Body of pancreas (tissue), 4 donors: Measurements from ENCODE around the gene SLAMF9. TPM values are rescaled to one million over a fixed set of nuclear protein-coding genes. Genes with fewer than 3 reads are reported as not detected.

Experiments
- ATAC-seq: fragments of 150-250 bp; one replicate; pipeline ENCODE4 v1.9.1; 2016
- DNase-seq, 4 donors: peaks; one replicate each; pipeline ENCODE4 v3.0.0-alpha.2; 2019
- H3K27ac ChIP-seq, 4 donors: fragments of 200-600 bp; sonication (generic); 1 replicate in 3 of 4; 2 replicates in 1 of 4; pipeline versions ENCODE4 v1.5.1 to v1.6.1; 2016 to 2019; ENCODE audit warnings: mild to moderate bottlenecking in 1 of 4, mixed read lengths in 1 of 4, moderate library complexity in 1 of 4
- H3K27me3 ChIP-seq, 2 donors: fragments of 200-600 bp; sonication (generic); one replicate each; pipeline ENCODE4 v1.6.0; 2016; ENCODE audit warnings: mild to moderate bottlenecking in 1 of 2
- H3K36me3 ChIP-seq, 2 donors: fragments of 200-600 bp; sonication (generic); replicated peaks in 1 of 2; 2 replicates each; pipeline ENCODE4 v1.5.1; 2016; ENCODE audit warnings: low read depth in 2 of 2; ENCODE audit not compliant: insufficient read depth in 1 of 2
- H3K4me1 ChIP-seq: fragments of 200-600 bp; sonication (generic); one replicate; pipeline ENCODE4 v1.6.0; 2016
- H3K4me3 ChIP-seq, 2 donors: fragments of 200-600 bp; sonication (generic); 1 replicate in 1 of 2; 2 replicates in 1 of 2; pipeline ENCODE4 v1.5.1; 2016 to 2019
- H3K9me3 ChIP-seq, 3 donors: fragments of 200-600 bp; sonication (generic); 1 replicate in 2 of 3; 2 replicates in 1 of 3; pipeline ENCODE4 v1.5.1; 2016
- POLR2A ChIP-seq, 3 donors: fragments of 450-650 bp; IDR thresholded peaks; one replicate each; pipeline ENCODE4 v1.6.1; 2016; ENCODE audit warnings: antibody characterized with exemption in 3 of 3, mild to moderate bottlenecking in 2 of 3
- WGBS, 2 donors: methylation state at CpG; one replicate each; pipeline ENCODE4 v1.1.5; 2017; 5-methylcytosine and 5-hydroxymethylcytosine counted together
- intact Hi-C: fragments of 100-400 bp; cut with DNase I; formaldehyde crosslinking; loops from one replicate; pipeline ENCODE4 v1.15.1; 2023
- total RNA-seq, 2 donors: library from RNA; depleted of rRNA; stranded (reverse); fragments of >200 nt; gene quantifications; one replicate each; pipeline ENCODE4 v1.1.0, GENCODE V29; 2016
- TF ChIP-seq, protein P1 (sequence below), 7 experiments: fragments of 450-650 bp in 4 of 7; fragments of 200-600 bp in 3 of 7; sonication (generic) in 3 of 7; IDR thresholded peaks; one replicate each; pipeline ENCODE4 v1.5.1; 2016 to 2019; ENCODE audit warnings: antibody characterized with exemption in 7 of 7

Gene SLAMF9
- total RNA-seq, 2 donors from 2014 or later, result not detected

- H3K27me3 ChIP-seq, result no peaks in the 10 kb centered on the region
- H3K4me3 ChIP-seq, result no peak overlapping the region
- no peaks in the 10 kb centered on the region for H3K36me3 ChIP-seq
- H3K4me1 ChIP-seq, result peaks cover 21% of the 10 kb centered on the region
- H3K9me3 ChIP-seq, result no peaks in the 10 kb centered on the region
- WGBS, 2 donors, result 69 to 76% methylated on average over 11 to 15 of the region's 15 CpGs
- ATAC-seq (no peak), DNase-seq (peak in 1 of 4 donors; percentile 2)
- no peak overlapping the region for H3K27ac ChIP-seq
- TF ChIP-seq POLR2A (IDR thresholded peaks at IDR 0.05), result no peak
- TF ChIP-seq, protein P1, sequence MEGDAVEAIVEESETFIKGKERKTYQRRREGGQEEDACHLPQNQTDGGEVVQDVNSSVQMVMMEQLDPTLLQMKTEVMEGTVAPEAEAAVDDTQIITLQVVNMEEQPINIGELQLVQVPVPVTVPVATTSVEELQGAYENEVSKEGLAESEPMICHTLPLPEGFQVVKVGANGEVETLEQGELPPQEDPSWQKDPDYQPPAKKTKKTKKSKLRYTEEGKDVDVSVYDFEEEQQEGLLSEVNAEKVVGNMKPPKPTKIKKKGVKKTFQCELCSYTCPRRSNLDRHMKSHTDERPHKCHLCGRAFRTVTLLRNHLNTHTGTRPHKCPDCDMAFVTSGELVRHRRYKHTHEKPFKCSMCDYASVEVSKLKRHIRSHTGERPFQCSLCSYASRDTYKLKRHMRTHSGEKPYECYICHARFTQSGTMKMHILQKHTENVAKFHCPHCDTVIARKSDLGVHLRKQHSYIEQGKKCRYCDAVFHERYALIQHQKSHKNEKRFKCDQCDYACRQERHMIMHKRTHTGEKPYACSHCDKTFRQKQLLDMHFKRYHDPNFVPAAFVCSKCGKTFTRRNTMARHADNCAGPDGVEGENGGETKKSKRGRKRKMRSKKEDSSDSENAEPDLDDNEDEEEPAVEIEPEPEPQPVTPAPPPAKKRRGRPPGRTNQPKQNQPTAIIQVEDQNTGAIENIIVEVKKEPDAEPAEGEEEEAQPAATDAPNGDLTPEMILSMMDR (IDR thresholded peaks at IDR 0.05), result no peak
- intact Hi-C loops, result loop anchor here (5.0 kb wide), 1 partner anchor 145 kb away; no protein-coding TSS in a partner anchor
Measured at GRCh38 chr1:159941591-159942560, 12.2 kb downstream of the SLAMF9 start.

- ATAC-seq (no peak), DNase-seq (no peak)
- no peak overlapping the region for H3K27ac ChIP-seq
- TF ChIP-seq POLR2A (IDR thresholded peaks at IDR 0.05), result no peak
- TF ChIP-seq, protein P1 (IDR thresholded peaks at IDR 0.05), result no peak
- H3K27me3 ChIP-seq, result no peaks in the 10 kb centered on the region
- no peaks in the 10 kb centered on the region for H3K36me3 ChIP-seq
- H3K9me3 ChIP-seq, result no peaks in the 10 kb centered on the region
- whole genome bisulfite sequencing, 2 donors, result 74 to 86% methylated on average over 5 of the region's 5 CpGs
- intact Hi-C loops, result loop anchor here (5.0 kb wide), 1 partner anchor 146 kb away; no protein-coding TSS in a partner anchor
- no peak overlapping the region for H3K4me3 ChIP-seq
- peaks cover 20% of the 10 kb centered on the region for H3K4me1 ChIP-seq
Measured at GRCh38 chr1:159941141-159941540, 12.9 kb downstream of the SLAMF9 start.

DNA sequence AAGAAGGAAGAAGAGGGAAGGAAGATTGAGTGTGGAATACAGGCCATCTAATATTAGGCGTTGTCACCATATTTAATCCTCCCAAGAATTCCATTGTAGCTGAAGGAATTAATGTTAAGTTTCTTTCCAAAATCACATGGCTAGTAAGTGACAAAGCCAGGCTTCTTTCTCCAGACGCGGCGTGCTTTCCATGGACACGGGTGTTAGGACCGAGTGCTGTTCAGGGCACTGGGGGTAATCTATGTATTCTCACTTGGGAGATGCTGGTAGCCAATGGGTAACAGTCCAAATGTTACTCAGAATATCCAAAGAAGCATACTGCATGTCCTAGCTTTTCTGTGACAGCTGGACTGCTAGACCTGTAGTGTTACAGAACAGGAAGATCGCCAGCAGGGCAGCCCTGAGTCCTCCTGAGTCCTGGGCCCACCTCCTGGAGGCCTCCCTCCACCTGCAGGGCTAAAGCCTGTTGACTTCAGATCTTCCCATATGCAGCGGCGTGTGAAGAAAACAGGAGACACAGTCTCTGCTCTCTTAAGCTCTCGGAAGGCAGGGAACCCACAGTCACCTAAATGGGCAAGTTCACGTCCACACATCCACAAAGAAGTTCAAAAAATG is 13.9 kb downstream of the SLAMF9 start:
- DNase-seq (no peak), ATAC-seq (no peak)
- WGBS, 2 donors, result 90 to 92% methylated on average over 11 of the region's 11 CpGs
- Histone ChIP-seq H3K36me3 (no peaks in the 10 kb centered on the region), H3K4me1 (peaks cover 12% of the 10 kb centered on the region), H3K4me3 (no peak overlapping the region), H3K27ac (no peak overlapping the region), H3K27me3 (no peaks in the 10 kb centered on the region), H3K9me3 (no peaks in the 10 kb centered on the region)
- intact Hi-C loops, result loop anchor here (5.0 kb wide), 1 partner anchor 147 kb away; no protein-coding TSS in a partner anchor
- TF ChIP-seq, protein P1 (IDR thresholded peaks at IDR 0.05), result no peak
- no peak for TF ChIP-seq POLR2A (IDR thresholded peaks at IDR 0.05)

DNA sequence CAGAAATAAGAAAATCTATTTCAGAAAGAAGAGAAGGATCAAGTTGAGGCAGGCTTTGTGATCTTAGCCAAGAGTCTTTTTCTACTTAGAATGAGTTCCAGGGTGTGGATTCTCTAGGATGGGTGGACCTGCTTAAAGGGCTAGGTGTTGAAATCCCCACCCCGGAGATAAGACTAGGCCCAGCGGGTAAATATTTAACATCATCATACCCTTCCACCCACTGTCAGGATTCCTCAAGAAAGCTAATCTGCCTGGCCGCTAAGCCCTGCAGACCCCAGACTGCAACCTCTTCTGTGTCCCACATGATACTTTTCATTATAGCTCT is 14.4 kb downstream of the SLAMF9 start:
- Histone ChIP-seq H3K27me3 (no peaks in the 10 kb centered on the region), H3K9me3 (no peaks in the 10 kb centered on the region), H3K36me3 (no peaks in the 10 kb centered on the region), H3K4me1 (peaks cover 8% of the 10 kb centered on the region), H3K27ac (no peak overlapping the region), H3K4me3 (no peak overlapping the region)
- TF ChIP-seq, protein P1 (IDR thresholded peaks at IDR 0.05), result no peak
- TF ChIP-seq POLR2A (IDR thresholded peaks at IDR 0.05), result no peak
- WGBS, 2 donors, result 59 to 64% methylated on average over 3 of the region's 3 CpGs
- DNase-seq (no peak), ATAC-seq (no peak)
- intact Hi-C loops, result loop anchor here (5.0 kb wide), 1 partner anchor 148 kb away; no protein-coding TSS in a partner anchor
